AG09309 (cell line): Measurements from ENCODE around the gene PKD2.

ENCODE experiments used
- DNase-seq: peaks from one replicate; pipeline ENCODE4 v3.0.0-alpha.2; 2010; ENCODE audit warnings: low read depth
- H3K4me3 ChIP-seq: 2 replicates; pipeline ENCODE4 v1.5.1; 2011; ENCODE audit warnings: mild to moderate bottlenecking, low read depth, low read length, moderate library complexity; ENCODE audit not compliant: control insufficient read depth
- TF ChIP-seq, protein P1 (sequence below): IDR thresholded peaks from 2 replicates; pipeline ENCODE4 v1.5.1; 2011; ENCODE audit warnings: mild to moderate bottlenecking, low read depth, low read length, inconsistent platforms; ENCODE audit not compliant: insufficient read depth, control insufficient read depth; ENCODE audit errors: missing control alignments

The PKD2 gene

DNA sequence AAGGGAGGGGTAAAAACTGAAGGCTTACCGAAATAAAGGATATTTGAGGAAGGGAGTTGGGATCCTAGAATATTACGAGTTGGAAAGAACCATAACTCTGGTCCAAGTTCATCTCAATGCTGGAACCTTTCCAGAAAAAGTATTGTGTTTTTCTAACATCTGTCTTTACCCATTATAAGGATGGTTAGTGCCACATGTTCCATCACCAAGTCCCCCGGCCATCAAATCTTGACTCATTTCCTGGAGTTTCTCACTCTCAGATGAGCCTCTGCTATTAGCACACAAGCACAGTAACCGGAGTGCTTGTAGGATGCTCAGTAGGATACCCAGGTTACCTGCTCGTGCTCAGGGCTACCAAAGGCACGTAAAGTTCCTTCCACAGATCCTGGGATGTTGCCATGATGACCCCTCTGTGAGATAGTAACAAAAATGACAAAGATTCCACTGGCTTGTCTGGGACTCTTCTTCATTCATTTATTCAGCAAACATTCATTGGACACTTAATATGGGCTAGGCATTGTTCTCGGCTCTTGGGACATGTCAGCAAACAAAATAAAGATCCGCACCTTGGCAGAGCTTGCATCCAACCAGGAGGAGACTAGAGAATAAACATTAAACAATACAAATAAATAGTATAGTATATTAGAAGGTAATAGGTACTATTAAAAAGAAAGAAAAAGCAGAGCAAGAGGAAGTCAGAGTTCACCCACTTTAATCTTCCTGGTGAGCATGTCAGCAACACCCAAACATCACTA, 36.3 kb downstream of the PKD2 start:
- TF ChIP-seq, protein P1, sequence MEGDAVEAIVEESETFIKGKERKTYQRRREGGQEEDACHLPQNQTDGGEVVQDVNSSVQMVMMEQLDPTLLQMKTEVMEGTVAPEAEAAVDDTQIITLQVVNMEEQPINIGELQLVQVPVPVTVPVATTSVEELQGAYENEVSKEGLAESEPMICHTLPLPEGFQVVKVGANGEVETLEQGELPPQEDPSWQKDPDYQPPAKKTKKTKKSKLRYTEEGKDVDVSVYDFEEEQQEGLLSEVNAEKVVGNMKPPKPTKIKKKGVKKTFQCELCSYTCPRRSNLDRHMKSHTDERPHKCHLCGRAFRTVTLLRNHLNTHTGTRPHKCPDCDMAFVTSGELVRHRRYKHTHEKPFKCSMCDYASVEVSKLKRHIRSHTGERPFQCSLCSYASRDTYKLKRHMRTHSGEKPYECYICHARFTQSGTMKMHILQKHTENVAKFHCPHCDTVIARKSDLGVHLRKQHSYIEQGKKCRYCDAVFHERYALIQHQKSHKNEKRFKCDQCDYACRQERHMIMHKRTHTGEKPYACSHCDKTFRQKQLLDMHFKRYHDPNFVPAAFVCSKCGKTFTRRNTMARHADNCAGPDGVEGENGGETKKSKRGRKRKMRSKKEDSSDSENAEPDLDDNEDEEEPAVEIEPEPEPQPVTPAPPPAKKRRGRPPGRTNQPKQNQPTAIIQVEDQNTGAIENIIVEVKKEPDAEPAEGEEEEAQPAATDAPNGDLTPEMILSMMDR, result no peak
- no peak for DNase-seq
- no peak overlapping the region for H3K4me3 ChIP-seq

DNA sequence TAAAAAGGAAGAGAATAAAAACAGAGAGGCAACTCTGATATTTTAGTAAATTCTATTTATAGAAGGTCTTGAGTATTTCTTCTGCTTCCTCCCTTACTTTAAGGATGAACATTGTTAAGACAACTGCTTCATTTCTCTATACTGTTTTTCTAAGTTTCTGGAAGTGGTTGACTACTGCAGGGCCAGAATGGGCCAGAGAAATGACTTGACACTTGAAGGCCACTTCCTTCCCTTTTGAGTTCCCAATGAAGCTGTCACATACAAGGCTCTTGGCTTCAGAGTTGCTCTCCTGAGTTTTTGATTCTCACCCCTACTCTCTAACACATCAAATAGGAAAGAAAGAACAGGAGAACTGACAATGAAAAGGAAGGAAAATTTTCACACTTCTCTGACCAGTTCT, 37.6 kb downstream of the PKD2 start:
- no peak for DNase-seq
- TF ChIP-seq, protein P1, result no peak
- H3K4me3 ChIP-seq, result no peak overlapping the region

DNA sequence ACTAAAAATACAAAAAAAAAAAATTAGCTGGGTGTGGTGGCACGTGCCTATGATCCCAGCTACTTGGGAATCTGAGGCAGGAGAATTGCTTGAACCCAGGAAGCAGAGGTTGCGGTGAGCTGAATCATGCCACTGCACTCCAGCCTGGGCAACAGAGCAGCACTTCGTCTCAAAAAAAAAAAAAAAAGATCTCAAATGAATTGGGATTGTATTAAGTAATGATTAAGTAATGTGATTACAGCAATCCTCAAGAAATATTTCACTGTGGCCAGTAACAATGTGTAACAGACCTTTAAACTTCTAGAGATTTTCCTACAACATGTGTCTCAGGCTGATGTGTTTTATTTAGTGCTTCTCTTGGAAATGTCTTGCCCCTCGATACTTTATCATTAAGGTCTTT, 46.8 kb downstream of the PKD2 start:
- DNase-seq, result no peak
- TF ChIP-seq, protein P1, result no peak
- H3K4me3 ChIP-seq, result no peak overlapping the region

DNA sequence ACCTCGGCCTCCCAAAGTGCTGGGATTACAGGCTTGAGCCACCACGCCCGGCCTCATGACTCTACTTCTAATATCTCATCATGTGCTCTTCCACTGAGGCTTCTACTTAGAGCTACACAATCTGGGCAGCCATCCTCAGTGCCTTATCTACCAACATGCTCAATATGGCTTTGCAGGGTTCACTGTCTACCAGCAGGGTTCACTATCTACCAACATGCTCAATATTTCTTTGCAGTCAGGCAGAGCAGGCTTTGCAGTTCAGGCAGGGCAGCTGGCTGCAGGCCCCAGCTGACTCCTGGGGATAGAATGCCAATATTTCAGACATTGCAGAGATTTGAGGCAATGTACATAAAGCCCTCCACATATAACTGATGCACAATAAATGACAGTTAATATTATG, 47.5 kb downstream of the PKD2 start:
- DNase-seq, result no peak
- H3K4me3 ChIP-seq, result no peak overlapping the region
- TF ChIP-seq, protein P1, result peak; percentile 60

DNA sequence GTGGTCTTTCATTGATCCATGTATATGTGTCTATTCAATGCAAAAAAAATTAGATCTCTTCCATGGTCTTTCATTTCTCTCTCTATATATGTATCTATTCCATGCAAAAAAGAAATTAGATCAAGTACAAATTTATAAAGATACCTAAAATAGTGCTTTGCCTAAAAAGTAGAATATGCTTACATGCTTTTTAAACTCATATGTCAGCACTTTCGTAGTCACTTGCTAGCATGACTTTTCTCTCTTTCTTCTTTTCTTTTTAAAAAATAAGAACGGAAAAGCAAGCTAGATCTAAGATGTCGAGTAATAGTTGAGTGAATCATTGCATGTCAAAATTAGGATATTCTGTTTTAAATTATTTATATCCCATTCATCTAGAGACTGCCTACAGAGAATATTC, 50.9 kb downstream of the PKD2 start:
- TF ChIP-seq, protein P1, result no peak
- no peak for DNase-seq
- no peak overlapping the region for H3K4me3 ChIP-seq

DNA sequence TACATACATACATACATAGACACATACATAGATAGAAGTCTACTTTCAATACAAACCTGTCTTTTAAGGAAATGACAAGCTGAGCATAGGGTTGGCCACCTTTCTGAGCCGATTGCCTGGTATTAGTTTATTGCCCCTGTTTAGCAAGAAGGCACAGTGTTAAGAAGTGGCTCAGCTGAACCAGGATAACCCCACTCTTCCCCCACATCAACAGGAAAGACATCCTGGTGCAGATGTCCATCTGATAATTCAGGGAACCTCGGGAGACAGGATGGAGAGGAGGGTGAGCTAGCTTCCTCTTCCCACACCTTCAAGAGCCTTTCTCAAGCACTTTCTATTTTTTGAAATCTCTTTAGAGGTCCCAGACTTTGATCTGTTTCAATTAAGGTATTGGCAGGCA, 52.3 kb downstream of the PKD2 start:
- TF ChIP-seq, protein P1, result no peak
- DNase-seq, result no peak
- H3K4me3 ChIP-seq, result no peak overlapping the region
